HFFc6 (cell line): Measurements from ENCODE around the gene ADAM8. TPM values are rescaled to one million over a fixed set of nuclear protein-coding genes. Genes with fewer than 3 reads are reported as not detected.

Experiments used
- DNase-seq: peaks from one replicate; pipeline ENCODE4 v3.0.0-alpha.2; 2018
- H3K27ac Mint-ChIP-seq: 2 replicates; pipeline ENCODE4 v1.8.0; 2020; ENCODE audit warnings: mild to moderate bottlenecking, mixed read lengths
- H3K27me3 Mint-ChIP-seq: 2 replicates; pipeline ENCODE4 v1.8.0; 2021; ENCODE audit warnings: mild to moderate bottlenecking, moderate library complexity, mixed read lengths; ENCODE audit not compliant: insufficient read depth
- H3K36me3 Mint-ChIP-seq: 2 replicates; pipeline ENCODE4 v1.8.0; 2021; ENCODE audit warnings: low read depth, mixed read lengths
- H3K4me1 Mint-ChIP-seq: 2 replicates; pipeline ENCODE4 v1.8.0; 2020; ENCODE audit warnings: low read depth, mixed read lengths
- H3K4me3 Mint-ChIP-seq: 2 replicates; pipeline ENCODE4 v1.8.0; 2020; ENCODE audit warnings: mild to moderate bottlenecking, moderate library complexity, mixed read lengths
- H3K9me3 Mint-ChIP-seq: 2 replicates; pipeline ENCODE4 v1.8.0; 2020; ENCODE audit warnings: mild to moderate bottlenecking, mixed read lengths
- CTCF ChIP-seq: fragments of 200-600 bp; sonication (generic); IDR thresholded peaks from 2 replicates; pipeline ENCODE4 v1.5.0; 2021; ENCODE audit warnings: antibody characterized with exemption, mild to moderate bottlenecking
- total RNA-seq, 6 experiments: library from RNA; stranded (reverse); fragmentation: NEBNext Ultra II Directional; extraction: Animal tissue kit (Norgen Biotek cat#: 25700); gene quantifications; 2 replicates in 1 of 6; 3 replicates in 5 of 6; pipeline ENCODE4 v1.2.3, GENCODE V29; 2021

Gene ADAM8
- total RNA-seq, 6 experiments from 2014 or later = 0.99 to 2.9 (median 1.2) TPM

GRCh38 chr10:133283931-133284330 is 7.3 kb upstream of the ADAM8 start:
- TF ChIP-seq CTCF = no peak
- H3K27me3 Mint-ChIP-seq = peaks cover 2% of the 10 kb centered on the region
- no peaks in the 10 kb centered on the region for H3K9me3 Mint-ChIP-seq
- DNase-seq = no peak
- H3K36me3 Mint-ChIP-seq = peaks cover 35% of the 10 kb centered on the region
- no peak overlapping the region for H3K27ac Mint-ChIP-seq
- H3K4me1 Mint-ChIP-seq = peaks cover under 1% of the 10 kb centered on the region; the same call in 1 of the 2 replicates
- no peak overlapping the region for H3K4me3 Mint-ChIP-seq

GRCh38 chr10:133282846-133283390 is 6.2 kb upstream of the ADAM8 start:
- DNase-seq = no peak
- H3K9me3 Mint-ChIP-seq = no peaks in the 10 kb centered on the region
- no peak for TF ChIP-seq CTCF
- peaks cover 10% of the 10 kb centered on the region for H3K4me1 Mint-ChIP-seq
- H3K36me3 Mint-ChIP-seq = peaks cover 31% of the 10 kb centered on the region
- H3K27me3 Mint-ChIP-seq = peaks cover 2% of the 10 kb centered on the region; the same call in 1 of the 2 replicates
- no peak overlapping the region for H3K27ac Mint-ChIP-seq
- H3K4me3 Mint-ChIP-seq = no peak overlapping the region

DNA sequence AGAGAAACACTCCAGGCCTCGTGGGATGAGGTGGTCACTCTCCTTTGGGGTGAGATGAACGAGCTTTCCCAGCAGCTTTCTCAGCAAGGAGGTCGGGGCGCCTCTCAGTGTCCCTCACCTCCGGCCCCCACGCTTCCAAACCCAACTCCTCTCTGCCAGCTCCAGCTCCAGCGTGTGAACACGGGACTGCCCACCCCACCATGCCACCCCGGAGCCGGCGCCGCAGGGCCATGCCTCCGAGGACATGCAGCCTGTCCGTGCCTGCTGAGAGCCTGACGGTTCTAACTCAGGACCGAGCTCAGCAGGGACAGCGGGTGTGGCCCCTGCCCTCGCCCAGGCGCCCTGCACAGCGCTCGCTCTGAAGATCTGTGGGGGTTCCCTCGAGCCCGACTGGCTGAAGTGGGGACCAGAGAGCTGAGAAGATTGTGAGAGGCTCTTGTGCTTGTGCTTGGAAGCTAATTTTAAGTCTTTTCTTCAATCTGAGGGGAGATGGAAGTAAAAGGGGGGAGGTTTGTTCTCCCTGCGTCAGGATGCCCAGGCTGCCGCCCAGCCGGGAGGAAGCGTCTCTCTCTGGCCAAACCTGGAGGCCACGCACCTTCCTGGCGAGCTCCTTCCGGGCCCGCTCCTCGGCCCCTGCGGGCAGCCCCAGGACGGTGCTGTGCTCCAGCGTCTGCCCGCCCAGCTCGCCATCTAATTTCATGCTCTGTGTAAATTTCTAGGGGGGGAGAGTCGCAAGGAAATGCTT is 5.1 kb upstream of the ADAM8 start:
- H3K4me3 Mint-ChIP-seq = no peak overlapping the region
- no peak for TF ChIP-seq CTCF
- H3K36me3 Mint-ChIP-seq = peaks cover 29% of the 10 kb centered on the region
- no peak overlapping the region for H3K27ac Mint-ChIP-seq
- DNase-seq = no peak
- H3K9me3 Mint-ChIP-seq = no peaks in the 10 kb centered on the region
- H3K4me1 Mint-ChIP-seq = peaks cover 12% of the 10 kb centered on the region
- H3K27me3 Mint-ChIP-seq = peaks cover 2% of the 10 kb centered on the region; the same call in 1 of the 2 replicates

DNA sequence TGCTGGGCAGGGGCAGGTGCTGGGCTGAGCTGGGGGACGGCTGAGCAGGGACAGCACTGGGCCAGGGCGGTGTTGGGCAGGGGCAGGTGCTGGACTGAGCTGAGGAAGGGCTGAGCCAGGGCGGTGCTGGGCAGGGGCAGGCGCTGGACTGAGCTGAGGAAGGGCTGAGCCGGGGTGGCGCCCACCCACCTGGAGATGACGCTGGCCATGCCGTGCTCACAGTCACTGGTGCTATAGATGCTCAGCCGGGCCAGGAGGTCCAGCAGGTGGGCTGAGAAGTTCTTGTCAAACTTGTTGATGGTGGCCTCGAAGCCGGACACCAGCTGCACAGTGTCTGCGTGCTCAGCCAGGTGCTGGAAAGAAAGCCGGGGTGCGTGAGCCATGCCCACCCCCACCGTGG is 4.4 kb upstream of the ADAM8 start:
- Mint-ChIP-seq H3K9me3 (no peaks in the 10 kb centered on the region), H3K27me3 (peaks cover 2% of the 10 kb centered on the region; the same call in 1 of the 2 replicates), H3K4me1 (peaks cover 12% of the 10 kb centered on the region), H3K4me3 (no peak overlapping the region), H3K27ac (no peak overlapping the region), H3K36me3 (peaks cover 22% of the 10 kb centered on the region)
- no peak for DNase-seq
- no peak for TF ChIP-seq CTCF

DNA sequence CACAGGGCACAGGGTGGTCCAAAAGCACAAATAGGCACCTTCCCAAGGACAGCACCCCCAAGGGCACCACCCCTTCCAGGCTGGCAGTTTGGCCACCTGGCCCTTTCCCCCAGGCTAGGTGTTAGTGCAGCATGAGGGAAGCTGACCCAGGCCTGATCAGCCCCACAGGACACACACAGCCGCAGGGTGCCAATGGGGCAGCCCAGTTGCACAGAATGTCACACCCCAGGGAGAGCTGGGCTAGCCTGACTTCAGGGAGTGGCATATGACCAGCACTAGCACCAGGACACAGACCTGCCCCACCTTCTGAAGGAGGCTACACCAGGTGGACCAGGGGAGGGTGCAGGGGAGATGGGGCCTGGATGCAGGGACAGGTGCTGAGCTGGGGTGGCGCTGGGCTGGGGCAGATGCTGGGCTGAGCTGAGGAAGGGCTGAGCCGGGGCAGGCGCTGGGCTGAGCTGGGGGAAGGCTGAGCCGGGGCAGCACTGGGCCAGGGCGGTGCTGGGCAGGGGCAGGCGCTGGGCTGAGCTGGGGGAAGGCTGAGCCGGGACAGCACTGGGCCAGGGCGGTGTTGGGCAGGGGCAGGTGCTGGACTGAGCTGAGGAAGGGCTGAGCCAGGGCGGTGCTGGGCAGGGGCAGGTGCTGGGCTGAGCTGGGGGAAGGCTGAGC is 3.9 kb upstream of the ADAM8 start:
- Mint-ChIP-seq H3K4me3 (no peak overlapping the region), H3K9me3 (no peaks in the 10 kb centered on the region), H3K27ac (no peak overlapping the region), H3K27me3 (peaks cover under 1% of the 10 kb centered on the region; the same call in 1 of the 2 replicates), H3K36me3 (peaks cover 16% of the 10 kb centered on the region), H3K4me1 (peaks cover 12% of the 10 kb centered on the region)
- no peak for TF ChIP-seq CTCF
- no peak for DNase-seq
